HG02938 (cell line): ENCODE data around the gene LRRC4B.

Experiments used
- ATAC-seq: cut with Tn5 transposase; IDR thresholded peaks from one replicate; pipeline ENCODE4 v1.9.1; 2021; ENCODE audit warnings: mild to moderate bottlenecking, moderate library complexity; ENCODE audit not compliant: unreplicated experiment

LRRC4B gene

DNA sequence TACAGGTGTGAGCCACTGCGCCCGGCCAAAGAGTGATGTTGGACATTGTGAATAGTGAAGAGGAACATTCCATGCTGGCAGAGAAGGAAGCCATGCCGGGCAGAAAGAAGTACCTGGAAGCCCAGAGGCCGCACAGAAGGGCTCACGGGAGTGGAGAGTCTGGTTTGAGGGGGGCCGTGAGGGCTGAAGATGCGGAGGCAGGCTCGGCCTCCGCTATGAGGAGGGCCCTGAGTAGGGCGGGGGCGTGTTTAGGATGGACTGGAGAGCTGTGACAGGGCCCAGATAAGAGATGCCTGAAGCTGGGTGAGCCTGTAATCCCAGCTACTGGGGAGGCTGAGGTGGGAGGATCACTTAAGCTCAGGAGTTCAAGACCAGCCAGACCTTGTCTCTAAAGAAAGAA is 58.9 kb downstream of the LRRC4B start:
- no peak for ATAC-seq

DNA sequence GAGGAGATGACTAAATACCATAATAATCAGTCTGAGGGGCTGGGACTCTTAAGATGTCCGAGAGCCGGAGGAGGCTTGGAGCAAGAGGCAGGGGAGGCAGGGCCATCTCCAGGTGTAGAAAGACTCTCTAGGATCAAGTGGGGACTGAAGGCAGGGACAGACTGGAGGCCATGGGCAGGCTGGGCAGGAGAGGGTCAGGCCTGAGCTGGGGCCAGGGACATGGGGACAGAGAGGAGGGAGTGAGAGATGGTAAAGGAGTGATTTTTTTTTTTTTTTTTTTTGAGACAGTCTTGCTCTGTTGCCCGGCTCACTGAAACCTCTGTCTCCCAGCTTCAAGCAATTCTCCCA is 59.4 kb downstream of the LRRC4B start:
- ATAC-seq = no peak

DNA sequence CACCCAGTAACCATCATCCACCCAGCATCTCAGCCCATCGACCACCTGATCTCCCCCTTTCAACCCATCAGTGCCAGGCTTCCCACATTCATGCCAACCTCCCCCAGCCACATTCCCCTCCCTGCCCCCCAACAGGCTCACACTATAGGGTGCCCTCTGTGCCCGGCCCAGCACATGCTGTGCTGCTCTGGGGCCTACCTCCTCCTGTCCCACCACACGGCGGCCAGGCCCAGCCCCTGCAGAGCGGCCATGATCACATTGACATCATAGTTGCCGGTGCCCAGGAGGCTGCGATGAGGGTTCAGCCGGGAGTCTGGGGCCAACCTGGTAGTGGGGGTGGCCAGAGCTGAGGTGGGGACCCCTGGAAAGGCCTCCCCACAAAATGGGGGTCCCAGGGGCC is 60.9 kb downstream of the LRRC4B start:
- ATAC-seq = no peak

- no peak for ATAC-seq
Observed at GRCh38 chr19:50506700-50507099, 61.5 kb downstream of the LRRC4B start.

GRCh38 chr19:50505856-50506611 is 62.2 kb downstream of the LRRC4B start:
- no peak for ATAC-seq

DNA sequence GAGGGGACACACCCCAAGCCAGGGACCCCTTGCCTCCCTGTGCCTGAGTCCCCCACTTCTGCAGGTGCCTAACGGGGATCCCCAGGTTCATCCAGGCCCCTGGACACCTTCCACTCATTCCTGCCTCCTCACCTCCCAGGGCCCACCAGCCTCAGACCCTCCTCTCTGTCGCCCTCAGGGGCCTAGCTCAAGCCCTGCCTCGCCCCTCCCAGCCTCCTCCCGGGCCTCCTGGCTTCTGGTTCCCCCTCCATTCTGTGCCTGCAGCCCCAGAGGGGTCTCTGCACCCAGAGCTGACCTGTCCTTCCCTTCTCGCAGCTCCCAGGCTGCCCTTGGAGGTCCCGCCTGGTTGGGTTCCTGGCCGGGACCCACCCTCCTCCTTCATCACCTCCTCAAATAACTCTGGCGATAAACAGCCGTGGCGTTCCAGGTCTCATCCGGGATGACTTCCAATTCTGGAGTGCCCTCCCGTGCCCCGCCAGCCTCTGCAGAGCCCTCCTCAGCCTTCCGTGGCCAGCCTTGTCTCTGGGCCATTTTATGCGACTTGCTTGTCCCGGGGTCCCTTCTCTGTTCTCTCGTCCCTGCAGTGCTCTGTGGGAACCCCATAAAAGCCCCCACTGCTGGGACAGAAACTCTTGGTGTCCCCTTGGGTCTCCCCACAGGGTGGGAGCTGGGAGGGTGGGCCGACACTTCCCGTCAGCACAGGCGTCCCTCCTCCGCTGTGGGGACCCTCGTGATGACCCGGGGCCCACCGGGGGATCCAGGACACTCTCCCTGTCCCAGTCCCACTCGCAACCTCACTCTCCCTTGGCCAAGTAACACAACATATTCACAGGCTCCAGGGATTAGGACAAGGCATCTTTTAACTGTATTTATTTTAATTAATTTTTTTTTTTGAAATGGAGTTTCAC is 66.4 kb downstream of the LRRC4B start:
- ATAC-seq = no peak

- no peak for ATAC-seq
Observed at GRCh38 chr19:50501186-50501567, 67.1 kb downstream of the LRRC4B start.

- no peak for ATAC-seq
Observed at GRCh38 chr19:50500753-50501151, 67.5 kb downstream of the LRRC4B start.

- no peak for ATAC-seq
Observed at GRCh38 chr19:50500060-50500752, 68.0 kb downstream of the LRRC4B start.

DNA sequence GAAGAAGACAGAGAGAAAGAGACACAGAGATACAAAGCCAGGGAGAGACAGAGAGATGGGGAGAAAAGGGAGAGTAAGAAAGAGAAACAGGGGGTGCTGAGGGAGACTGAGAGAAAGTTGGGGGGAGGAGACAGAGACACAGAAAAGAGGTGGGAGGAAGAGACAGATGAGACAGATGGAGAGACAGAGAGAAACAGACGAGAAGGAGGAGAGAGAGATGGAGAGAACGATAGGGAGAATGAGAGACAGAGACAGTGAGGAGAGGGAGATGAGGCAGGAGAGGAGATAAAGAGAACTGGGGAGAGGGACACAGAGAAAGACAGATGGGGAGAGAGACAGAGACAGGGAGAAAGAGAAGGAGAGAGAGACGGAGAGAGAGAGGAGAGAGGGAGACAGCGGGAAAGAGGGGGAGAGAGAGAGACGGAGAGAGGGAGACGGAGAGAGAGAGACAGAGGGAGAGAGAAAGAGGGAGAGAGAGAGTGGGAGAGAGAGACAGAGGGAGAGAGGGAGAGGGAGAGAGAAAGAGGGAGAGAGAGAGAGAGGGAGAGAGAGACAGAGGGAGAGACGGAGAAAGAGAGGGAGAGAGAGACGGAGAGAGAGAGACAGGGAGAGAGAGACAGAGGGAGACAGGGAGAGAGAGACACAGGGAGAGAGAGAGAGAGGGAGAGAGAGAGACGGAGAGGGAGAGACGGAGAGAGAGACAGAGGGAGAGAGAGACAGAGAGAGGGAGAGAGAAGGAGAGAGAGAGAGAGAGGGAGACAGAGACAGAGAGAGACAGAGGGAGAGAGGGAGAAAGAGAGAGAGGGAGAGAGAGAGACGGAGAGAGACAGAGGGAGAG is 69.8 kb downstream of the LRRC4B start:
- no peak for ATAC-seq

- ATAC-seq = no peak
Observed at GRCh38 chr19:50497022-50497405, 71.2 kb downstream of the LRRC4B start.

DNA sequence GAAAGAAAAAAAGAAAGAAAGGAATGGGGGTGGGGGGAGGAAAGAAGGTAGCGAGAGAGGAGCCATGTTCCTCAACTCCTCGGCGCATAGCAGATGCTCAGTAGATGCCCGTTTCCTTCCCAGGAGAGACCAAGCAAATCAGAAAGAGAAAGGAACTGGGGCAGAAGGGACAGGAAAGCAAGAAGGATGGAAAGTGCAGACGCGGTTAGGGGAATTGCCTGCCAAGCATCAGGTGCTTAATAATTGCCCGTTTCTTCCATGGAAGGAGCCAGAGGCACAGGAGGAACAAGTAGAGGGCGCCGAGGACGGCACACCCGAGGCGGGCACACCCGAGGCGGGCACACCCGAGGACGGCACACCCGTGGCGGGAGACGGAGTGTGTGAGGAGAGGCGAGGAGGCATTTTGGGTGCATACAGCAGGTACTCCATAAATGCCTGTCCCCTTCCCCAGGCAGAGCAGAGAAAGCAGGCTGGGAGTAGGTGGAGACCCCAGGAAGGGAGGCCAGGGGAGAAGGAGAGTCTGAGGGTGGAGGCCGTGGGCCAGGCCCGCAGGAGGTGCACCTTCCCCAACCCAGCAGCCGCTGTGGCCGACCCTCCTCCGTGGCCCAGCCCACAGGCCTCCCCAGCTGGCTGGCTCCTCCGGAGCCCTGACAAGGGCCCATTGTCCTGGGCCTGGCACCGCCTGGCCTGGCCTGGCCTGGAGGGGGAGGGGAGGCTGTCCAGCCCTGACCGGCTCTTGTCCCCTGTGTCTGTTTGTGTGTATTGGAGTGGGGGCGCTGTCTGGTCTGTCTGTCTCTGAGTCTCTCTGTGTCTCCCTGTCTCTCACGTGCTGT is 71.8 kb downstream of the LRRC4B start:
- no peak for ATAC-seq

- no peak for ATAC-seq
Observed at GRCh38 chr19:50495020-50495531, 73.2 kb downstream of the LRRC4B start.

GRCh38 chr19:50494186-50495019 is 73.8 kb downstream of the LRRC4B start:
- ATAC-seq = no peak

GRCh38 chr19:50493171-50493570 is 75.1 kb downstream of the LRRC4B start:
- no peak for ATAC-seq

DNA sequence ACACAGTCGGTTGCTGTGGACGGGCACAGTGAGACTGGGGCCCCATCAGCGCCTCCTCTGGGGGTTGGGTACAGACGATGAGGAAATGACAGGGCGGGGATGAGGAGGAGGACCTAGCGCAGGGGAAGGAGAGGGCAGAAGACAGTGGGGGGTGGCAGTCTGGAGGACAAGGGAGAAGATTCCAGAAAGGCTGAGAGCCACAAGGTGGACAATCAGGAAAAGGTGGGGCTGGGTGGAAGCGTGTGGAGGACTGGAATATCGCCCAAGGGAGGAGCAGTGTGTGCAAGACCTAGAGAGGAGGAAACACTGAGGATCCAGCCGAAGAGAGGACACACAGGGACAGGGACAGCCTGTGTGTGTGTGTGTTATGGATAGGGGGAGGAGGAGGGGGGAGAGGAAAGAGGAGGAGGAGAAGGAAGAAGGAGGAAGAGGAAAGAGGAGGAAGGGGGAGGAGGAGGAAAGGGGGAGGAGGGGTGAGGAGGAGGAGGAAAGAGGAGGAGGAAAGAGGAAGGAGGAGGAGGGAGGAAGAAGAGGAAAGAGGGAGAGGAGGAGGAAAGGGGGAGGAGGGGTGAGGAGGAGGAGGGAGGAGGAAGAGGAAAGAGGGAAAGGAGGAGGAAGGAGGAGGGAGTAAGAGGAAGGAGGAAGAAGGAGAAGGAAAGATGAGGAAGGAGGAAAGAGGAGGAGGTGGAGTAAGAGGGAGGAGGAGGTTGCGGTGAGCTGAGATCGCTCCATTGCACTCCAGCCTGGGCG is 75.8 kb downstream of the LRRC4B start:
- no peak for ATAC-seq

DNA sequence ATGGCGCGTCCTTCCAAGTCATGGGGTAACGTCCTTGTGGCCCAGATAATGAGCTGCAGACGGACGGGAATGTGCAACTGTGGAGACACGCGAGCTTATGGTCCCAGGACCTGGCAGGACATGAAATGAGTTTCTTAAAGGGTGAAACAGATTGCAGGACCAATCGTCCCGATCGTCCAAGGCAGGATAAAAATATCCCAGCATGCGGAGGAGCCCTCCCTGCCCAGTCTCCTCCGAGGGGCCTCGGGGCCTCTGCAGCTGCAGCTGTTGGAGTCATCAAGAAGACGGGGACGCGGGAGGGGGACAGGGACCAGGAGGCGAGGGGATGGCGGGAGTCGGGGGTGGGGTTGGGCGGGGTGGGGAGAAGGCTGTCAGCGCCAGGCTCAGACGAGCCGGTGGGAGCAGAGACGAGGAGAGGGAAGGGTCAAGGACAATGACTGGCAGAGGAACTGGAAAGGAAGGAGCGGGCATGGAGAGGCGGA is 77.2 kb downstream of the LRRC4B start:
- no peak for ATAC-seq

DNA sequence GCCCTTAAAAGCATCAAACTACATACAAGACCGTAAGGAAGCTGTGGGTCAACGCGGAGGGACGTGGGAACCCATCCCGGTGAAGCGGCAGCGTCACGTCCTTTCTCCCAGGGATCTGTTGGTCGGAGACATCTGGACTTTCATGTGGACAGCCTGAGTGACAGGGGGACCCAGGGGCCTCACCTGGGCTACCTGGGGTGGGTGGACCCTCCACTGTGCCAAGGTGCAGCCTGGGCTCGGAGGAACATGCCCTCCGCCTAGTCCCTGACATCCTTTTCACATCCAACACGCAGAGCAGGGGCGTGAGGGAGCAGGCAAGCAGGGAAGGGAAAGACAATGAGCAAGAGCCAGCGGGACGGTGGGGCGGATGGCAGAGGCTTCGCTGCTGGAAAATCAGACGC is 77.8 kb downstream of the LRRC4B start:
- ATAC-seq = no peak
